Stimulated activated effector memory CD8-positive, alpha-beta T cell treated with anti-CD3 and anti-CD28 coated beads, Interleukin-12 subunit alpha, Interleukin-12 subunit beta, amount 100 ng/mL, for 72 hours (primary cell): ENCODE data around the gene EIF5A.

Experiments
- ATAC-seq: fragments of 150-1000 bp; cut with Tn5 transposase; 2 replicates; pipeline ENCODE4 v1.10.0; 2021
- DNase-seq, 2 donors: peaks; one replicate each; pipeline ENCODE4 v3.0.0; 2021 to 2022; ENCODE audit warnings: low spot score in 2 of 2
- H3K27ac Mint-ChIP-seq: one replicate; pipeline ENCODE4 v1.8.0; 2022; ENCODE audit warnings: mild to moderate bottlenecking, mixed read lengths
- H3K36me3 Mint-ChIP-seq: one replicate; pipeline ENCODE4 v1.8.0; 2022; ENCODE audit warnings: mild to moderate bottlenecking, mixed read lengths
- H3K4me1 Mint-ChIP-seq: one replicate; pipeline ENCODE4 v1.8.0; 2022; ENCODE audit warnings: mixed read lengths
- H3K4me3 Mint-ChIP-seq: one replicate; pipeline ENCODE4 v1.8.0; 2022; ENCODE audit warnings: mild to moderate bottlenecking, mixed read lengths
- H3K9me3 Mint-ChIP-seq: one replicate; pipeline ENCODE4 v1.8.0; 2022; ENCODE audit warnings: mixed read lengths

Gene EIF5A

GRCh38 chr17:7281074-7281952 lies 26.1 kb upstream of the EIF5A start, which contains the start of gene SLC2A4:
Gene SLC2A4 (plus strand): TSS chr17:7281718. CDS start chr17:7281935, 217 bp downstream.
- Mint-ChIP-seq H3K9me3 (no peaks in the 10 kb centered on the region), H3K4me3 (peak within 1 kb of the TSS; percentile 76), H3K4me1 (peaks cover 26% of the 10 kb centered on the region), H3K36me3 (no peaks in the 10 kb centered on the region), H3K27ac (no peak within 1 kb of the TSS)
- DNase-seq (peak; percentile 73 to 90), ATAC-seq (peak; percentile 88)

GRCh38 chr17:7281953-7282751 lies 25.3 kb upstream of the EIF5A start:
- H3K36me3 Mint-ChIP-seq, result no peaks in the 10 kb centered on the region
- no peak overlapping the region for H3K27ac Mint-ChIP-seq
- peak overlapping the region; percentile 76 for H3K4me3 Mint-ChIP-seq
- H3K4me1 Mint-ChIP-seq, result peaks cover 26% of the 10 kb centered on the region
- DNase-seq (no peak), ATAC-seq (no peak)
- H3K9me3 Mint-ChIP-seq, result no peaks in the 10 kb centered on the region

- Mint-ChIP-seq H3K4me3 (peak overlapping the region; percentile 76), H3K9me3 (no peaks in the 10 kb centered on the region), H3K36me3 (no peaks in the 10 kb centered on the region), H3K27ac (no peak overlapping the region), H3K4me1 (peaks cover 26% of the 10 kb centered on the region)
- ATAC-seq (no peak), DNase-seq (no peak)
Measured at GRCh38 chr17:7282752-7283321, 24.6 kb upstream of the EIF5A start.

GRCh38 chr17:7283471-7284216 lies 23.8 kb upstream of the EIF5A start:
- no peak for DNase-seq
- no peaks in the 10 kb centered on the region for H3K36me3 Mint-ChIP-seq
- no peaks in the 10 kb centered on the region for H3K9me3 Mint-ChIP-seq
- peaks cover 26% of the 10 kb centered on the region for H3K4me1 Mint-ChIP-seq
- H3K4me3 Mint-ChIP-seq, result peak overlapping the region; percentile 76
- H3K27ac Mint-ChIP-seq, result no peak overlapping the region
- ATAC-seq, result no peak

- no peak for ATAC-seq
- no peaks in the 10 kb centered on the region for H3K9me3 Mint-ChIP-seq
Measured at GRCh38 chr17:7284911-7285310, 22.5 kb upstream of the EIF5A start.

GRCh38 chr17:7285679-7286078 lies 21.7 kb upstream of the EIF5A start:
- ATAC-seq (no peak), DNase-seq (no peak)
- Mint-ChIP-seq H3K27ac (no peak overlapping the region), H3K36me3 (no peaks in the 10 kb centered on the region), H3K4me3 (no peak overlapping the region), H3K4me1 (peaks cover 18% of the 10 kb centered on the region), H3K9me3 (no peaks in the 10 kb centered on the region)

More at GRCh38 chr17:7284911-7285310, 22.5 kb upstream of the EIF5A start:
- Mint-ChIP-seq H3K36me3 (no peaks in the 10 kb centered on the region), H3K4me1 (peaks cover 26% of the 10 kb centered on the region), H3K27ac (no peak overlapping the region), H3K4me3 (no peak overlapping the region)
- no peak for DNase-seq

DNA sequence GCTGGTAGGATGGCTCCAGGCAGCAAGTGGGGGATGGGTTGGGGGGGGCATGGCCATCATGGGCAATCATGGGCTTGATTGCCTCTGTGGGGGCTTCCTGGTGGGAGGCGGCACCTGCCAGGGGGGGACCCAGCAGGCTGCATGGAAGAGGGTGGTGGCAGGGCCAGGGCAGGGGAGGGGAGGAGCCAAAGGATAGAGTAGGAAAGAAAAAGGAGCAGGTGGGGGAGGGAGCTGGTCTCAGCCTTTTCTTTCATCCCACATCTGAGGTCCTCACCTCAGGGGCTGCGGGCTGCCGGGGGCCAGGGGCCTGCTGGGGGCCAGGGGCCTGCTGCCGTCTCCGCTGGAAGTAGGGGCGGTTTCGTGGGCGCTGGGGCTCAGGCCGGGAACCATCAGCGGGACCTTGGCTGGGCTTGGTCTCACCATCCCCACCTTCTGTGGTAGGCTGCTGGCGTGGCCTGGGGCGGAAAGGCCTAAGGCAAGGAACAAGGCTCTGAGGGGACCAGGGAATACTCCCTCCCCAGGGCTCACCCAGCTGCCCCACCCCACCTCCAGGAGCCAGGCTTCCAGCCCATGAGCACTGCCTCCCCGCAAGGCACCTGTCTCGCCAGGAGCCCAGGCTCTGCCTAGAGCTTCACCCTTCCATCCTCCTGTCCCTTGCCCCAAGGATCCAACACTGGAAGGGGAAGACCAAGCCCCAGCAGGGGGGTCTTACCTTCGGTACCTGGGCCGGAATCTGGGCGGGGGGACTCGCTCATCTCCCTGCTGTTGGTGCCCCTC lies 18.0 kb upstream of the EIF5A start:
- H3K9me3 Mint-ChIP-seq, result no peaks in the 10 kb centered on the region
- H3K27ac Mint-ChIP-seq, result no peak overlapping the region
- DNase-seq (no peak), ATAC-seq (no peak)
- no peaks in the 10 kb centered on the region for H3K36me3 Mint-ChIP-seq
- no peak overlapping the region for H3K4me3 Mint-ChIP-seq
- H3K4me1 Mint-ChIP-seq, result no peaks in the 10 kb centered on the region

GRCh38 chr17:7290166-7290565 lies 17.3 kb upstream of the EIF5A start:
- ATAC-seq (no peak), DNase-seq (no peak)
- H3K36me3 Mint-ChIP-seq, result no peaks in the 10 kb centered on the region
- no peak overlapping the region for H3K27ac Mint-ChIP-seq
- no peaks in the 10 kb centered on the region for H3K9me3 Mint-ChIP-seq
- H3K4me1 Mint-ChIP-seq, result peaks cover 5% of the 10 kb centered on the region
- no peak overlapping the region for H3K4me3 Mint-ChIP-seq

DNA sequence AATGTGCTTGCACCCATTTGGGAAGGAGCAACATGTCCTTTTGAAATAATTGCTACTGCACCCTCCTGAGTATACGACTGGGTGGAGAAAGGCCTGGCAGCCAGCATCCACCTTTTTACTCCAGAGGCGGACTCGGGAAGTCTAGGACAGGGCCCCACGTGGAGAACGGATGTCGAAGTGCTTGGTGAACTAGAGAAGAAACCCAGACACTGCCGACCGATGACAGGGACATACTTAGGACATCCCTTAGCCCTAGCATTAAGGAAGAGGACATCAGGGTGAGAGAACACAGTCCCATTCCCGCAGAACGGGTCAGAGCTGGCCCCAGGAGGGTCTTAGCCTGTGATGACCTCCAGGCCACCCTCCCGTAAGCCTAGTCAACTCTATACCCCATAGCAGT lies 16.7 kb upstream of the EIF5A start:
- DNase-seq, result no peak
- no peak for ATAC-seq
- H3K4me1 Mint-ChIP-seq, result peaks cover 10% of the 10 kb centered on the region
- no peaks in the 10 kb centered on the region for H3K36me3 Mint-ChIP-seq
- H3K9me3 Mint-ChIP-seq, result no peaks in the 10 kb centered on the region
- no peak overlapping the region for H3K4me3 Mint-ChIP-seq
- no peak overlapping the region for H3K27ac Mint-ChIP-seq

- Mint-ChIP-seq H3K36me3 (no peaks in the 10 kb centered on the region), H3K4me3 (no peak overlapping the region), H3K27ac (no peak overlapping the region), H3K4me1 (peaks cover 22% of the 10 kb centered on the region), H3K9me3 (no peaks in the 10 kb centered on the region)
- DNase-seq (no peak), ATAC-seq (no peak)
Measured at GRCh38 chr17:7292194-7292593, 15.2 kb upstream of the EIF5A start.

DNA sequence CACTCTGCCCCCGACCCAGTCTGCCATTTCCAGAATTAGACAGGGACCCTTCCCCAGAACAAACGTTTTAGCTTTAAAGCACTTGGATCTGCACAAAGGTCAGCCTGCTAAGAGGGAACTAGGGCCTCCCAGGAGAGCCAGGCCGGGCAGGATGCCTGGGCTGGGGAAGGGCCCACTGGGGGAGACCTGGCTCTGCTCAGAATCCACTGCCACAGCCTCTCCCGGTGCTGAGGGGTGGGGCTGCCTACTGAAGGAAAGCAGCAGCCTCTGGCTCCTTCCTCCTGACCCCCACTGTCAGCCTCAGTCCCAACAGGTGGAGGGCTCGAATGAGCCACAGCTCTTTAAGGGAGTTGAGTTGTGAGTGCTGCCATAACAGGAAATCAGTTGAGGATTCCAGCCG lies 14.7 kb upstream of the EIF5A start:
- H3K4me1 Mint-ChIP-seq, result peaks cover 22% of the 10 kb centered on the region
- ATAC-seq (no peak), DNase-seq (no peak)
- H3K27ac Mint-ChIP-seq, result no peak overlapping the region
- H3K9me3 Mint-ChIP-seq, result no peaks in the 10 kb centered on the region
- no peak overlapping the region for H3K4me3 Mint-ChIP-seq
- no peaks in the 10 kb centered on the region for H3K36me3 Mint-ChIP-seq

DNA sequence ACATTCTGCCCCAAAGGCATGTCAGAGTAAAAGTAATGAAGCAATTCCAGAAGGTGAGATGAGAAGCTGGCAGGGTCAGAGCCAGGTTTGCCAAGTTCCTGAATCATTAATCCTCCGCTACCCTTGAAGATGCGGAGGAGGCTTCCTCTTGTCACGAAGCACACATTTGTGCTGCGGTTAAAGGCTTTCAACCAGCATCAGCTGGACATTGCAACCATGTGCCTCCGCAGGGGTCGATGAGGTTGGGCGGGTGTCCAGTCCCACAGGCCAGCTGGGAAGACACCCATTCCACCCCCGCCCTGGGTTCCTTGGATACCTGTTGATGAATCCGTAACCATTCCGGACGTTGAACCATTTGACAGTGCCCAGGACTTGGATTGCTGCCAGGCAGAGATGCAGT lies 14.3 kb upstream of the EIF5A start:
- H3K4me1 Mint-ChIP-seq, result peaks cover 22% of the 10 kb centered on the region
- no peak overlapping the region for H3K27ac Mint-ChIP-seq
- DNase-seq (no peak), ATAC-seq (no peak)
- H3K9me3 Mint-ChIP-seq, result no peaks in the 10 kb centered on the region
- peak overlapping the region; percentile 38 for H3K4me3 Mint-ChIP-seq
- no peaks in the 10 kb centered on the region for H3K36me3 Mint-ChIP-seq

- H3K9me3 Mint-ChIP-seq, result no peaks in the 10 kb centered on the region
- no peak overlapping the region for H3K27ac Mint-ChIP-seq
- no peak for DNase-seq
- H3K4me3 Mint-ChIP-seq, result peak overlapping the region; percentile 38
- H3K4me1 Mint-ChIP-seq, result peaks cover 22% of the 10 kb centered on the region
- no peaks in the 10 kb centered on the region for H3K36me3 Mint-ChIP-seq
- no peak for ATAC-seq
Measured at GRCh38 chr17:7293816-7294613, 13.4 kb upstream of the EIF5A start.
